ENCODE measurements around the gene TEC.

DNA sequence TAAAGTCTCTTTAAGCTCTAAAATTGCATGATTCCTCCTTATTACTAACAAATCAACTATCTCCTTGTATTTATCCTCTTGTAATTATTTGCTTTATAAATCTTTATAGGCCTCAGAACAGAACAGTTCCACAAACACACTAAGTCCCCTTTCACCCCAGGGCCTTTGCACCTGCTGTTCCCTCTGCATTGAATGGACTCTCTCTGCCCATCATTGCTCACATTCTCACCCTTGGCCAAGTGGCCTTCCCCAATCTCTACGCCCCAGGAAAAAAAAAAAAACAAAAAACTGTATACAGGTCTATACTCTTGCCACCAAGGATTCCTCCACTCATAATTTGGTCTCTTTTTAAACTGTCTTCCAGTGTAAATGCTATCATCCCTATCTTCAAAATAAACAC lies 53.7 kb downstream of the TEC start:
- TF ChIP-seq, protein P1, sequence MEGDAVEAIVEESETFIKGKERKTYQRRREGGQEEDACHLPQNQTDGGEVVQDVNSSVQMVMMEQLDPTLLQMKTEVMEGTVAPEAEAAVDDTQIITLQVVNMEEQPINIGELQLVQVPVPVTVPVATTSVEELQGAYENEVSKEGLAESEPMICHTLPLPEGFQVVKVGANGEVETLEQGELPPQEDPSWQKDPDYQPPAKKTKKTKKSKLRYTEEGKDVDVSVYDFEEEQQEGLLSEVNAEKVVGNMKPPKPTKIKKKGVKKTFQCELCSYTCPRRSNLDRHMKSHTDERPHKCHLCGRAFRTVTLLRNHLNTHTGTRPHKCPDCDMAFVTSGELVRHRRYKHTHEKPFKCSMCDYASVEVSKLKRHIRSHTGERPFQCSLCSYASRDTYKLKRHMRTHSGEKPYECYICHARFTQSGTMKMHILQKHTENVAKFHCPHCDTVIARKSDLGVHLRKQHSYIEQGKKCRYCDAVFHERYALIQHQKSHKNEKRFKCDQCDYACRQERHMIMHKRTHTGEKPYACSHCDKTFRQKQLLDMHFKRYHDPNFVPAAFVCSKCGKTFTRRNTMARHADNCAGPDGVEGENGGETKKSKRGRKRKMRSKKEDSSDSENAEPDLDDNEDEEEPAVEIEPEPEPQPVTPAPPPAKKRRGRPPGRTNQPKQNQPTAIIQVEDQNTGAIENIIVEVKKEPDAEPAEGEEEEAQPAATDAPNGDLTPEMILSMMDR (optimal IDR thresholded peaks at IDR 0.05 in 1 of 3, IDR thresholded peaks at IDR 0.05 in 1 of 3, conservative IDR thresholded peaks at IDR 0.05 in 1 of 3; ENCODE audit: extremely low read depth in 1 of 3, insufficient read depth in 2 of 3, low read length in 3 of 3) = no peak
- TF ChIP-seq EZH2 (IDR thresholded peaks at IDR 0.05; ENCODE audit: low read length) = no peak

All from keratinocyte (primary cell).